GM19099 (cell line): Measurements from ENCODE around the gene TRA2B.

ENCODE experiments used
- POLR2A ChIP-seq: IDR thresholded peaks from 3 replicates; pipeline ENCODE4 v1.6.1; 2011; ENCODE audit warnings: low read depth; ENCODE audit not compliant: insufficient read length; ENCODE audit errors: extremely low read depth

TRA2B gene

GRCh38 chr3:185961675-185962232, 23.9 kb upstream of the TRA2B start:
- no peak for TF ChIP-seq POLR2A

DNA sequence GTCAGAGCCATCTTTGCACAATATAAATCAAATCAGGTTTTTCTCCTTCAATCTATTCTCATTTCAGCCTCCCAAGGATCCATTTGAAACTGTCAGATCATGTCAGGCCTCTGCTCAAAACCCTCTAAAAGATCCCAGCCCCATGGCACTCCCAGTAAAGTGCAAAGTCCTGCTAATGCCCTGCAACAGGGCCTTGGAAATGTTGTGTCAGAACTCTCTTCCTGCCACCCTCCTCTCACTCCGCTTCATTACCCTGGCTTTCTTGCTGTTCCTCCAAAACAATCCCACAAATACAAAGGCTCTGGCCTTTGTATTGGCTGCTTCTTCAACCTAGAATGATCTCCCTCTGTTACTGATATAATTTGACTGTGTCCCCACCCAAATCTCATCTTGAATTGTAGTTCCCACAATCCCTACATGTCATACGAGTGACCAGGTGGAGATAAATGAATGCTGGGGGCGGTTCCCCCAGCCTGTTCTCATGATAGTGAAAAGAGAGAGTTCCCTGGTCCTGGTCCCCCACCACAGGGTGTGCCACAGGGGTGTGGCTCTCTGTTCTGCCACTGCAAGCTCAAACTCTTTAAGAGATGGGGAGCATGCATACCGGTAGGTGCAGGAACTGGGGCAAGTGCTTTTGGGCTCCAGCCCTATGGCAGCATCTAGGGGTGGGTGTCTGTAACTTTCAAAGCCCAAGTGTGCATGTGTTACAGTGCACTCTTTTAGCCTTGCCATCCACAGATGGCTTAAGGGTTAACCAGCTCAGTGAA, 22.9 kb upstream of the TRA2B start:
- TF ChIP-seq POLR2A = no peak

GRCh38 chr3:185959609-185960521, 22.1 kb upstream of the TRA2B start:
- TF ChIP-seq POLR2A = no peak

- TF ChIP-seq POLR2A = no peak
These were observed 20.8 kb upstream of the TRA2B start for GRCh38 chr3:185958626-185959025.

- no peak for TF ChIP-seq POLR2A
These were observed 18.4 kb upstream of the TRA2B start for GRCh38 chr3:185956244-185956643.

DNA sequence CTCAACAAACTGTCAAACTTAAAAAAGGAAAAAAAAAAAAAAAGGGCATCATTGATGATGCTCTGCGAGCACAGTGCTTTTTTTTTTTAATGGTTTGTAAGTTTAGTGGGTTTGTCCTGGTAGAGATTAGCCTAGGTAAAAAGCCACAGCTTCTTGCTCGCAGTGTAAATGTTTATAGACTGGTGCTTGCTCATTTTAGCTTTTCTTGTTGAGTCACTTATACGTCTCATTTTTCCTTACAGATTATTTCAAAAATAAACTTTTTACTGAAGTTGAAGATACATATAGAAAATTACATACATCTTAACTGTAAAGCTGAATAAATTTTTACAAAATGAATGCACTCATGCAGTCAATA, 16.5 kb upstream of the TRA2B start:
- no peak for TF ChIP-seq POLR2A

DNA sequence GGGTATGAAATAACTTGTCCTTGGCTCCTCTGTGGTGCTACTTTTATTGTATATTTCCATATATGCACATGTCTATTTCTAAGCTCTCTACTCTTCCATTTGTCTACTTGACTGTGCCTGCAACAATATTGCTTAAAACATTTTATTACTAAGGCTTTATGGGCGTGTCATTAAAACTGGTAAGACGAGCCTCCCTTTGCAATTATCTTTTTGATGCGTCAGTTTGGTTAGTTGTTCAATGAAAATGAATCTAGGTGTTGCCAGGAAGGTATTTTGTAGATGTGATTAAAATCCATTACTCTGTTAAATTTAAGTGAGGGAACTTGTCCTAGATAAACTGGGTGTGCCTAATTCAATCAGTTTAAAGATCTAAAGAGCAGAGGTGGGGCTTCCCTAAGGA, 12.9 kb upstream of the TRA2B start:
- TF ChIP-seq POLR2A = no peak

- no peak for TF ChIP-seq POLR2A
These were observed 11.7 kb upstream of the TRA2B start for GRCh38 chr3:185949515-185949914.

DNA sequence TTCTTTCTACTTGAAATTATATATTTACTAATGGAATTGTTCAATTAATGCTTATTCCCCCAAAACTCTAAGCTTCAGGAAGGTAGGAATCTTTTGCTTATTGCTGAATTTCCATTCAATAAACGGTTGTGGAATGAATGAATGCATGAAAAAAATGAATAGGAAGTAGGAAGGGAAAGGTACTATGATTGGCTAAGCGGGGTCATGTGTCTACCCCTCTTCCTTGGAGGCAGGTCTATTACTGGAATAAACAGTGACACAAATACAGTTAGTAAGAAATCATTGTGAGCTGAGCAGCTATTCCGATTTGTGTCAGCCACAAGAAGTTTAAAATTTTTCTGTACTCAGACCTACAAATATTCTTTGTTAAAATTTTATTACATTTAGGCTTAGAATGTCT, 10.5 kb upstream of the TRA2B start:
- TF ChIP-seq POLR2A = no peak

- no peak for TF ChIP-seq POLR2A
These were observed 5.9 kb upstream of the TRA2B start for GRCh38 chr3:185943760-185944106.

GRCh38 chr3:185942907-185943759, 5.3 kb upstream of the TRA2B start:
- TF ChIP-seq POLR2A = peak; percentile 17

DNA sequence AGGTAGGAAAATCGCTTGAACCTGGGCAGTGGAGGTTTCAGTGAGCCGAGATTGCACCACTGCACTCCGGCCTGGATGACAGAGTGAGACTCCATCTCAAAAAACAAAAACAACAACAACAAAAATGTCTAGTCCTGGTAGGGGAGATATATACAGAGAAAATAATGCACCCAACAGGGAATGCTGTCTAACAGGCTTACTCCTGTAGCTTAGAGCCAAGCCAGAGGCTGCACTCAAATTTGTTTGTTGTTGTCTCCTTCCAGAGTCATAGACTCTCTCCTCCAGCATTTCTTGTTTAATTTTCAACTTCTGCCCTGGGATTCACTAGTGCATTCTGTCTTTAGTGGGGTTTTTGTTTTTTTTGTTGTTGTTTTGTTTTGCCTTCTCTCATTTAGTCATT, 4.6 kb upstream of the TRA2B start:
- TF ChIP-seq POLR2A = no peak

- no peak for TF ChIP-seq POLR2A
These were observed 3.1 kb upstream of the TRA2B start for GRCh38 chr3:185940951-185941350.

- no peak for TF ChIP-seq POLR2A
These were observed 1.9 kb upstream of the TRA2B start for GRCh38 chr3:185939721-185940120.
